ENCODE data around the gene ATP8A1. TPM values are rescaled to one million over a fixed set of nuclear protein-coding genes. Genes with fewer than 3 reads are reported as not detected.

ATP8A1 gene
- total RNA-seq, 4 donors from 2014 or later = 6.2 to 10.8 (median 7.1) TPM

- Histone ChIP-seq H3K36me3 (peaks cover 0 to 9% (median 1%) of the 10 kb centered on the region in 4 donors), H3K27me3 (no peaks in the 10 kb centered on the region), H3K4me1 (peaks cover 5 to 9% (median 7%) of the 10 kb centered on the region in 4 donors), H3K27ac (replicated peaks in 1 of 4) (no peak overlapping the region), H3K4me3 (no peak overlapping the region), H3K9me3 (no peaks in the 10 kb centered on the region)
- TF ChIP-seq POLR2AphosphoS5 (IDR thresholded peaks at IDR 0.05) = no peak
- no peak for TF ChIP-seq EP300 (IDR thresholded peaks at IDR 0.05)
- no peak for TF ChIP-seq POLR2A (IDR thresholded peaks at IDR 0.05; ENCODE audit: low read depth)
- TF ChIP-seq CTCF (IDR thresholded peaks at IDR 0.05) = no peak
- 88% methylated on average over 1 of the region's 1 CpG for WGBS
- intact Hi-C loops (cut with DNase I) = loop anchor here (10.0 kb wide), 1 partner anchor 188 kb away; no protein-coding TSS in a partner anchor
- DNase-seq (ENCODE audit: extremely low spot score) = no peak
Observed at GRCh38 chr4:42566835-42567234, 90.1 kb downstream of the ATP8A1 start.

GRCh38 chr4:42562016-42562415, 94.9 kb downstream of the ATP8A1 start:
- no peaks in the 10 kb centered on the region for H3K4me1 ChIP-seq
- no peaks in the 10 kb centered on the region for H3K9me3 ChIP-seq
- intact Hi-C loops (cut with DNase I) = loop anchor here (10.0 kb wide), 1 partner anchor 193 kb away; no protein-coding TSS in a partner anchor
- no peak overlapping the region for H3K27ac ChIP-seq (replicated peaks in 1 of 4)
- H3K27me3 ChIP-seq = no peaks in the 10 kb centered on the region
- TF ChIP-seq CTCF (IDR thresholded peaks at IDR 0.05) (no peak), POLR2AphosphoS5 (IDR thresholded peaks at IDR 0.05) (no peak), POLR2A (IDR thresholded peaks at IDR 0.05; ENCODE audit: low read depth) (no peak)
- no peak overlapping the region for H3K4me3 ChIP-seq
- WGBS = 84% methylated on average over 5 of the region's 5 CpGs
- DNase-seq (ENCODE audit: extremely low spot score) = no peak
- H3K36me3 ChIP-seq = peaks cover 0 to 9% (median 1%) of the 10 kb centered on the region in 4 donors

- TF ChIP-seq CTCF (IDR thresholded peaks at IDR 0.05) (no peak), POLR2AphosphoS5 (IDR thresholded peaks at IDR 0.05) (no peak), EP300 (IDR thresholded peaks at IDR 0.05) (no peak), POLR2A (IDR thresholded peaks at IDR 0.05; ENCODE audit: low read depth) (no peak)
- 97% methylated on average over 11 of the region's 11 CpGs for WGBS
- intact Hi-C loops (cut with DNase I) = loop anchor here (10.0 kb wide), 1 partner anchor 194 kb away; no protein-coding TSS in a partner anchor
Observed at GRCh38 chr4:42561031-42561430, 95.9 kb downstream of the ATP8A1 start.

GRCh38 chr4:42560467-42560861, 96.4 kb downstream of the ATP8A1 start:
- no peaks in the 10 kb centered on the region for H3K27me3 ChIP-seq
- WGBS = 80% methylated on average over 3 of the region's 3 CpGs
- intact Hi-C loops (cut with DNase I) = loop anchor here (10.0 kb wide), 1 partner anchor 194 kb away; no protein-coding TSS in a partner anchor
- H3K9me3 ChIP-seq = no peaks in the 10 kb centered on the region
- H3K4me3 ChIP-seq = no peak overlapping the region
- H3K36me3 ChIP-seq = peaks cover 0 to 9% (median 1%) of the 10 kb centered on the region in 4 donors
- no peak for DNase-seq (ENCODE audit: extremely low spot score)
- no peak overlapping the region for H3K27ac ChIP-seq (replicated peaks in 1 of 4)
- no peak for TF ChIP-seq POLR2A (IDR thresholded peaks at IDR 0.05; ENCODE audit: low read depth)
- TF ChIP-seq CTCF (IDR thresholded peaks at IDR 0.05) = no peak
- no peak for TF ChIP-seq POLR2AphosphoS5 (IDR thresholded peaks at IDR 0.05)
- no peak for TF ChIP-seq EP300 (IDR thresholded peaks at IDR 0.05)
- H3K4me1 ChIP-seq = peaks cover 0 to 4% (median under 1%) of the 10 kb centered on the region in 4 donors

More at GRCh38 chr4:42561031-42561430, 95.9 kb downstream of the ATP8A1 start:
- Histone ChIP-seq H3K9me3 (no peaks in the 10 kb centered on the region), H3K4me3 (no peak overlapping the region), H3K4me1 (no peaks in the 10 kb centered on the region), H3K27me3 (no peaks in the 10 kb centered on the region), H3K36me3 (peaks cover 0 to 9% (median 1%) of the 10 kb centered on the region in 4 donors), H3K27ac (replicated peaks in 1 of 4) (no peak overlapping the region)
- no peak for DNase-seq (ENCODE audit: extremely low spot score)

- Histone ChIP-seq H3K27ac (replicated peaks in 1 of 4) (no peak overlapping the region), H3K9me3 (no peaks in the 10 kb centered on the region), H3K4me1 (peaks cover 0 to 4% (median 1%) of the 10 kb centered on the region in 4 donors), H3K27me3 (no peaks in the 10 kb centered on the region), H3K36me3 (peaks cover 0 to 9% (median 1%) of the 10 kb centered on the region in 4 donors), H3K4me3 (no peak overlapping the region)
- intact Hi-C loops (cut with DNase I) = no loop called here
- DNase-seq (ENCODE audit: extremely low spot score) = no peak
- no peak for TF ChIP-seq CTCF (IDR thresholded peaks at IDR 0.05)
- TF ChIP-seq POLR2A (IDR thresholded peaks at IDR 0.05; ENCODE audit: low read depth) = no peak
- no peak for TF ChIP-seq EP300 (IDR thresholded peaks at IDR 0.05)
- WGBS = 64% methylated on average over 1 of the region's 1 CpG
Observed at GRCh38 chr4:42558156-42558555, 98.7 kb downstream of the ATP8A1 start.

Measured in esophagus muscularis mucosa (tissue), 4 donors.